Upper lobe of left lung (tissue), 6 donors: ENCODE data around the gene OR6C74. TPM values are rescaled to one million over a fixed set of nuclear protein-coding genes. Genes with fewer than 3 reads are reported as not detected.

Source experiments
- ATAC-seq, 2 donors: fragments of 200-7000 bp; cut with Tn5 transposase; one replicate each; pipeline ENCODE4 v1.9.1; 2022; ENCODE audit warnings: mild to moderate bottlenecking in 2 of 2, moderate library complexity in 2 of 2; ENCODE audit not compliant: low FRiP score in 2 of 2
- DNase-seq, 2 donors: peaks; one replicate each; pipeline ENCODE4 v3.0.0-alpha.2; 2019 to 2020
- H3K27ac ChIP-seq, 4 donors: fragments of 200-600 bp; sonication (generic); one replicate each; pipeline ENCODE4 v1.5.1; 2016 to 2019
- H3K27me3 ChIP-seq, 4 donors: fragments of 200-600 bp; sonication (generic); one replicate each; pipeline ENCODE4 v1.5.1; 2017 to 2019
- H3K36me3 ChIP-seq, 4 donors: fragments of 200-600 bp; sonication (generic); one replicate each; pipeline ENCODE4 v1.5.1; 2016 to 2019
- H3K4me1 ChIP-seq, 4 donors: fragments of 200-600 bp; sonication (generic); one replicate each; pipeline ENCODE4 v1.5.1; 2018 to 2019
- H3K4me3 ChIP-seq, 4 donors: fragments of 200-600 bp; sonication (generic); one replicate each; pipeline ENCODE4 v1.5.1; 2017 to 2019; ENCODE audit warnings: mild to moderate bottlenecking in 2 of 4, moderate library complexity in 1 of 4
- H3K9me3 ChIP-seq, 4 donors: fragments of 200-600 bp; sonication (generic); one replicate each; pipeline ENCODE4 v1.5.1; 2018 to 2019
- CTCF ChIP-seq, 6 experiments: fragments of 450-650 bp in 4 of 6; fragments of 200-600 bp in 2 of 6; sonication (generic) in 2 of 6; IDR thresholded peaks; one replicate each; pipeline ENCODE4 v1.5.1; 2016 to 2019; ENCODE audit warnings: antibody characterized with exemption in 6 of 6
- EP300 ChIP-seq, 4 donors: sonication (generic); formaldehyde crosslinking; IDR thresholded peaks; one replicate each; pipeline ENCODE4 v1.5.1; 2017; ENCODE audit warnings: antibody characterized with exemption in 4 of 4, control low read depth in 2 of 4
- POLR2A ChIP-seq, 4 donors: fragments of 450-650 bp; IDR thresholded peaks; one replicate each; pipeline ENCODE4 v1.5.1; 2016 to 2017; ENCODE audit warnings: antibody characterized with exemption in 4 of 4, mild to moderate bottlenecking in 2 of 4
- POLR2AphosphoS5 ChIP-seq, 2 donors: sonication (generic); formaldehyde crosslinking; IDR thresholded peaks; one replicate each; pipeline ENCODE4 v1.5.1; 2017; ENCODE audit warnings: antibody characterized with exemption in 2 of 2
- WGBS, 2 donors: methylation state at CpG; one replicate each; pipeline ENCODE4 v1.1.5; 2017 to 2018; 5-methylcytosine and 5-hydroxymethylcytosine counted together
- total RNA-seq, 6 donors: library from RNA; depleted of rRNA in 4 of 6; stranded (reverse); fragments of >200 nt in 4 of 6; gene quantifications; one replicate each; pipeline versions ENCODE4 v1.1.0 to v1.2.1, GENCODE V29; 2016 to 2021
- donor health status: DM: no; HTN: no; CAD: no; lungs with moderate emphysema.
- donor health status: DM: no; HTN: yes; CAD: no; lungs with severe emphysema.

OR6C74 gene
- total RNA-seq, 6 donors from 2014 or later, result not detected

- no peaks in the 10 kb centered on the region for H3K36me3 ChIP-seq
- WGBS, 2 donors, result 42 to 44% methylated on average over 3 of the region's 3 CpGs
- H3K4me3 ChIP-seq, result no peak overlapping the region
- no peak overlapping the region for H3K27ac ChIP-seq
- ATAC-seq, result no peak
- DNase-seq, result no peak
- H3K4me1 ChIP-seq, result no peaks in the 10 kb centered on the region
- no peaks in the 10 kb centered on the region for H3K9me3 ChIP-seq
- H3K27me3 ChIP-seq, result no peaks in the 10 kb centered on the region
- TF ChIP-seq EP300 (IDR thresholded peaks at IDR 0.05) (no peak), POLR2A (IDR thresholded peaks at IDR 0.05) (no peak), POLR2AphosphoS5 (IDR thresholded peaks at IDR 0.05) (no peak), CTCF (IDR thresholded peaks at IDR 0.05) (no peak)
Measured at GRCh38 chr12:55250944-55251343, 6.5 kb downstream of the OR6C74 start.

- ATAC-seq (no peak), DNase-seq (no peak)
- H3K27ac ChIP-seq, result no peak overlapping the region
- no peaks in the 10 kb centered on the region for H3K9me3 ChIP-seq
- no peak overlapping the region for H3K4me3 ChIP-seq
- H3K27me3 ChIP-seq, result no peaks in the 10 kb centered on the region
- no peaks in the 10 kb centered on the region for H3K4me1 ChIP-seq
- TF ChIP-seq POLR2AphosphoS5 (IDR thresholded peaks at IDR 0.05) (no peak), POLR2A (IDR thresholded peaks at IDR 0.05) (no peak), CTCF (IDR thresholded peaks at IDR 0.05) (no peak), EP300 (IDR thresholded peaks at IDR 0.05) (no peak)
- H3K36me3 ChIP-seq, result no peaks in the 10 kb centered on the region
Measured at GRCh38 chr12:55253281-55253680, 8.9 kb downstream of the OR6C74 start.

- H3K9me3 ChIP-seq, result no peaks in the 10 kb centered on the region
- no peaks in the 10 kb centered on the region for H3K27me3 ChIP-seq
- H3K27ac ChIP-seq, result no peak overlapping the region
- no peaks in the 10 kb centered on the region for H3K4me1 ChIP-seq
- no peak for ATAC-seq
- no peaks in the 10 kb centered on the region for H3K36me3 ChIP-seq
- 92 to 96% methylated on average over 4 of the region's 4 CpGs for WGBS, 2 donors
- TF ChIP-seq POLR2A (IDR thresholded peaks at IDR 0.05) (no peak), POLR2AphosphoS5 (IDR thresholded peaks at IDR 0.05) (no peak), CTCF (IDR thresholded peaks at IDR 0.05) (no peak), EP300 (IDR thresholded peaks at IDR 0.05) (no peak)
- H3K4me3 ChIP-seq, result no peak overlapping the region
- no peak for DNase-seq
Measured at GRCh38 chr12:55256831-55257230, 12.4 kb downstream of the OR6C74 start.

- Histone ChIP-seq H3K4me1 (no peaks in the 10 kb centered on the region), H3K27ac (no peak overlapping the region), H3K4me3 (no peak overlapping the region), H3K9me3 (no peaks in the 10 kb centered on the region), H3K27me3 (no peaks in the 10 kb centered on the region), H3K36me3 (no peaks in the 10 kb centered on the region)
- DNase-seq, result no peak
- no peak for ATAC-seq
- TF ChIP-seq CTCF (IDR thresholded peaks at IDR 0.05) (no peak), POLR2AphosphoS5 (IDR thresholded peaks at IDR 0.05) (no peak), EP300 (IDR thresholded peaks at IDR 0.05) (no peak), POLR2A (IDR thresholded peaks at IDR 0.05) (no peak)
- WGBS, 2 donors, result 71 to 83% methylated on average over 2 of the region's 2 CpGs
Measured at GRCh38 chr12:55258303-55258702, 13.9 kb downstream of the OR6C74 start.

- H3K27me3 ChIP-seq, result no peaks in the 10 kb centered on the region
- ATAC-seq (no peak), DNase-seq (no peak)
- H3K4me1 ChIP-seq, result no peaks in the 10 kb centered on the region
- no peaks in the 10 kb centered on the region for H3K36me3 ChIP-seq
- WGBS, 2 donors, result 58 to 61% methylated on average over 2 of the region's 2 CpGs
- H3K9me3 ChIP-seq, result no peaks in the 10 kb centered on the region
- H3K27ac ChIP-seq, result no peak overlapping the region
- H3K4me3 ChIP-seq, result no peak overlapping the region
- no peak for TF ChIP-seq POLR2A (IDR thresholded peaks at IDR 0.05)
- TF ChIP-seq CTCF (IDR thresholded peaks at IDR 0.05), result no peak
- TF ChIP-seq POLR2AphosphoS5 (IDR thresholded peaks at IDR 0.05), result no peak
- TF ChIP-seq EP300 (IDR thresholded peaks at IDR 0.05), result no peak
Measured at GRCh38 chr12:55280991-55281390, 36.6 kb downstream of the OR6C74 start.
